HG03378 (cell line): ENCODE data around the gene CFAP119.

ENCODE experiments used
- ATAC-seq: cut with Tn5 transposase; IDR thresholded peaks from one replicate; pipeline ENCODE4 v1.9.1; 2021; ENCODE audit warnings: mild to moderate bottlenecking, moderate library complexity; ENCODE audit not compliant: unreplicated experiment

Gene CFAP119

DNA sequence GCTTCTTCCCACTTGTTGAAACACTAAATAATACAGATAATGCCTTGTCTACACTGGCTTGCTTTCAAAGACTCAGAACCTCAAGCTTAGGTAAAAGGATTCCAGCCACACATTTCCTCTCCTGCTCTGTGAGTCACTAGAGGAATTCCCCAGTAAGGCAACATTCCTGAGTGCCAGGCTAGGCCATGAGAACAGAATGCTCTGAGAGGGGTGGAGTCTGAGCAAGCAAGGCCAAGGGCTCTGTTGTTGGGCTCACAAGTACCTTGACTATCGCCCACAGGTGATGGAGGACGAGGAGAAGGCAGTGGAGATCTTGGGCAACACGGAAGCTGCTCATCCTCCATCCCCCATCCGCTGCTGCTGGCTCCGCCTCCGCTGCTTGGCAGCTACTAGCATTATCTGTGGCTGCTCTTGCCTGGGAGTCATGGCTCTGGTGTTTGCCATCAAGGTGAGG lies 20.4 kb downstream of the CFAP119 start:
- ATAC-seq: no peak

DNA sequence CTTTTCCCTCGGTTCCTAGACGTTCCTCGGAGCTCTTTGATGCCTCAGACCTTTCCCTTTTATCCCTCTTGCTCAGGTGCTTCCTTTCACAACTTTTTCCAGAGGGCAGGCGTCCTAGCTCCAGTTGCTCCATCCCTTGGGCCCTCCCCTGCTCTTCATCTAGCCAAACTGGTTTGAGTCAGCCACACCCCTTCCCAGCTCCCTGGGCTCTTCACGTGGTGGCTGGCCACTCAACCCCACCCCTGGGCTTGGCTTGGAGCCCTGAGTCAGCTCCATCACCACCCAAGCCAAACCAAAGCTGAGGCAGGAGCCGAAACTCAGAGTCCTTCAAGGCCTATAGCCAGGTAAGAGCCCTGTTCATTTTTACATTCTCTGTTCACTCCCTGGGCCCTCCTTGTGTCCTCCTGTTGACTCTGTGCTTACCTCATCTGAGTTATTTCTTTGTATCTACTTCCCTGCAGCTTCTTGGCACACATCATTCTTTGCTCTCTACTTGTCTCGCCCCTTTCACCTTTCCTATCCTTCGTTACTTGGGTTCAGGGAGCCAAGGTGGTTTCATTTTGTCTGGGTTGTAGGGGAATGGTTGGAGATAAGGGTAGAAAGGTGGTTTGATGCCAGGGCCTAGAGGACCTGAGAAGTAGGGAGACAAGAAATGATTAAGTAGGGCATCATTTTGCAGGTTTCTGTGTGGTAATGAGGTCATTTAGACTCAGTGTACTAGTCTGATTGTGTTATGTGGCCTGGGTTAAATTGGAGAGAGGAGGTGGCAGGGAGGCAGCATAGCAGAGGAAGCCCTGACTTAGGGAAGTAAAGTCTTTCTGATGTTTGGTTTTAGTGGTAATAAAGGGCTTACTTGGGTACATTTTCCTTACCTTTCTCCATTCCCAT lies 21.3 kb downstream of the CFAP119 start:
- no peak for ATAC-seq

DNA sequence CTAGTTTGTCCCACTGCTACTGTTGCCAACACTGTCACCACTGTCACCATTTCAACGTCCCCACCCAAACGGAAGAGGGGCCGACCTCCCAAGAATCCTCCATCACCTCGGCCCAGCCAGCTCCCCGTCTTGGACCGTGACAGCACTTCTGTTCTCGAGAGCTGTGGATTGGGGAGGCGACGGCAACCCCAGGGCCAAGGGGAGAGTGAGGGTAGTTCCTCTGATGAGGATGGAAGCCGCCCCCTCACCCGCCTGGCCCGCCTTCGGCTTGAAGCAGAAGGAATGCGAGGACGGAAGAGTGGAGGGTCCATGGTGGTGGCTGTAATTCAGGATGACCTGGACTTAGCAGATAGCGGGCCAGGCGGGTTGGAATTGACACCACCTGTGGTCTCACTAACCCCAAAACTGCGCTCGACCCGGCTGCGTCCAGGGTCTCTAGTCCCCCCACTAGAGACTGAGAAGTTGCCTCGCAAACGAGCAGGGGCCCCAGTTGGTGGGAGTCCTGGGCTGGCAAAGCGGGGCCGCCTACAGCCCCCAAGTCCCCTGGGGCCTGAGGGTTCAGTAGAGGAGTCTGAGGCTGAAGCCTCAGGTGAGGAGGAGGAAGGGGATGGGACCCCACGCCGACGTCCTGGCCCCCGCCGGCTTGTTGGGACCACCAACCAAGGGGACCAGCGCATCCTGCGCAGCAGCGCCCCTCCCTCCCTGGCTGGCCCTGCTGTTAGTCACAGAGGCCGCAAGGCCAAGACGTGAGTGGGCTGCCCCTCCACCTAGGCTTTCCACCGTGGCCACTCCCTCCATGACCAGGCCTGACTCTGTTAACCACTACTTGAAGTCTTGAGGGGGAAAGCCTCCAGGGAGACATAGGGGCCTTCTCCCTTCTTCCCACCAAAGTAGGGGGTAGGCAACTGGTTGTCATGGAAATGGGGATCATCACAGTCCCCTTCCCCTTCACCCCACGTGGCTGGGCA lies 22.6 kb downstream of the CFAP119 start:
- no peak for ATAC-seq

DNA sequence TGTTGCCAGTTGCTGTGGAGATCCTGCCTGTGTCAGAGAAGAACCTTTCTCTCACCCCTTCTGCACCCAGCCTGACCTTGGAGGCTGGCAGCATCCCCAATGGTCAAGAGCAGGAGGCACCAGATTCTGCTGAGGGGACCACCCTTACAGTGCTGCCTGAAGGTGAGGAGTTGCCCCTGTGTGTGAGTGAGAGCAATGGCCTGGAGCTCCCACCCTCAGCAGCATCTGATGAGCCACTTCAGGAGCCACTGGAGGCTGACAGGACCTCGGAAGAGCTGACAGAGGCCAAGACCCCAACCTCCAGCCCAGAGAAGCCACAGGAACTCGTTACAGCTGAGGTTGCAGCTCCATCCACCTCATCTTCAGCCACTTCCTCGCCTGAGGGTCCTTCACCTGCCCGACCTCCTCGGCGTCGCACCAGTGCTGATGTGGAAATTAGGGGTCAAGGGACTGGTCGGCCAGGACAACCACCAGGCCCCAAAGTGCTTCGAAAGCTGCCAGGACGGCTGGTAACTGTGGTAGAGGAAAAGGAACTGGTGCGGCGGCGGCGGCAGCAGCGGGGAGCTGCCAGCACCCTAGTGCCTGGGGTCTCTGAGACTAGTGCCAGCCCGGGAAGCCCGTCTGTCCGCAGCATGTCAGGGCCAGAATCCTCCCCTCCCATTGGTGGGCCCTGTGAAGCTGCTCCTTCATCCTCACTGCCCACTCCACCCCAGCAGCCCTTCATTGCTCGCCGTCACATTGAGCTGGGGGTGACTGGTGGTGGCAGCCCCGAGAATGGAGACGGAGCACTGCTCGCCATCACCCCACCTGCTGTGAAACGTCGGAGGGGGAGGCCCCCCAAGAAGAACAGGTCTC lies 23.8 kb downstream of the CFAP119 start:
- ATAC-seq: no peak

DNA sequence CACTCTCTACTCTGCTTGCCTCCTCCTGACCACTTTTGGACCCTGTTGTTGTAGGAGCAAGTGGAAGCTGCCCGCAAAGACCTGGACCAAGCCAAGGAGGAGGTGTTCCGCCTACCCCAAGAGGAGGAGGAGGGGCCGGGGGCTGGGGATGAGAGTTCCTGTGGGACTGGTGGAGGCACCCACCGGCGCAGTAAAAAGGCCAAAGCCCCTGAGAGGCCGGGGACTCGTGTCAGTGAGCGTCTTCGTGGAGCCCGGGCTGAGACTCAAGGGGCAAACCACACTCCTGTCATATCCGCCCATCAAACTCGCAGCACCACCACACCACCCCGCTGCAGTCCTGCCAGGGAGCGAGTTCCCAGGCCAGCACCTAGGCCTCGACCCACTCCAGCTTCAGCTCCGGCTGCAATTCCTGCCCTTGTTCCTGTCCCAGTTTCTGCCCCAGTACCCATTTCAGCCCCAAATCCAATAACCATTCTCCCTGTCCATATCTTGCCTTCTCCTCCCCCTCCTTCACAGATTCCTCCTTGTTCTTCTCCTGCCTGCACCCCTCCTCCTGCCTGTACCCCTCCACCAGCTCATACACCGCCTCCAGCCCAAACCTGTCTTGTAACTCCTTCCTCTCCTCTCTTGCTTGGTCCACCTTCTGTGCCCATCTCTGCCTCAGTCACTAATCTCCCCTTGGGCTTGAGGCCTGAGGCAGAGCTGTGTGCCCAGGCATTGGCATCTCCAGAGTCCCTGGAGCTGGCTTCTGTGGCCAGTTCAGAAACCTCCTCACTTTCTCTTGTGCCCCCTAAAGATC lies 24.7 kb downstream of the CFAP119 start:
- ATAC-seq: no peak

DNA sequence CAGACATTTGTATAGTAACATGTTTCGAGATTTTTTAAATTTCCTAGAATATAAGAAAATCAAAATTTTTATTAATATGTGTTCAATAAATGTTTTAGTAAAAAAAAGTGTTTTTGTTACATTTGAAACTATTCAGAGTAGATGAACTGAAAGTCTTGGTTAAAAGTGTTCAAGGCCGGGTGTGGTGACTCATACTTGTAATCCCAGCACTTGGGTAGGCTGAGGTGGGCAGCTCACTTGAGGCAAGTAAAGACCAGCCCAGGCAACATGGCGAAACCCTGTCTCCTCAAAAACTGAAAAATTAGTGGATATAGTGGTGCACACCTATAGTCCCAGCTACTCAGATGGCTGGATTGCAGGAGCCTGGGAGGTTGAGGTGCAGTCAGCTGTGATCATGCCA lies 30.5 kb downstream of the CFAP119 start:
- ATAC-seq: no peak

DNA sequence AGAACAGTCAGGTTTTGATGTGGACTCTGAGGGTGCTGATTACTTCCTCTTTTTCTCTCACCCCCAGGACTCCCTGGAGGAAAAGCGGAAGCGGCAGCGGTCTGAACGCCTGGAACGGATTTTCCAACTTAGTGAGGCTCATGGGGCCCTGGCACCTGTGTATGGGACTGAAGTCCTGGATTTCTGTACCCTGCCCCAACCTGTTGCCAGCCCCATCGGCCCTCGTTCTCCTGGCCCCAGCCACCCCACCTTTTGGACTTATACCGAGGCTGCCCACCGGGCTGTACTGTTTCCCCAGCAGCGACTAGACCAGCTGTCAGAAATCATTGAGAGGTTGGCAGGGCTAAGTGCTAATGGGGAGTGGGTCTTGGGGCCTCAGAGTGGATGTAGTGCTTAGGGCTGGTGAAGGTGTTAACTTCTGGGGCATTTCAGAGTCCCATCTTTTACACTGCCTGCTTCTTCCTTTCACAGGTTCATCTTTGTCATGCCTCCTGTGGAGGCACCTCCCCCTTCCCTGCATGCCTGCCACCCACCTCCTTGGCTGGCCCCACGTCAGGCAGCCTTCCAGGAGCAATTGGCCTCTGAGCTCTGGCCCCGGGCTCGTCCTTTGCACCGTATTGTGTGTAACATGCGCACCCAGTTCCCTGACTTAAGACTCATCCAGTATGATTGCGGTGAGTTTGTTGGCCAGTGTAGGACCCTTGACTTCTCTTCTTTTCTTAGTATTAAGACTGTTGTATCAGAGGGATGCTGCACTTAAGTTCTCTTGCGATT lies 32.8 kb downstream of the CFAP119 start:
- ATAC-seq: no peak

DNA sequence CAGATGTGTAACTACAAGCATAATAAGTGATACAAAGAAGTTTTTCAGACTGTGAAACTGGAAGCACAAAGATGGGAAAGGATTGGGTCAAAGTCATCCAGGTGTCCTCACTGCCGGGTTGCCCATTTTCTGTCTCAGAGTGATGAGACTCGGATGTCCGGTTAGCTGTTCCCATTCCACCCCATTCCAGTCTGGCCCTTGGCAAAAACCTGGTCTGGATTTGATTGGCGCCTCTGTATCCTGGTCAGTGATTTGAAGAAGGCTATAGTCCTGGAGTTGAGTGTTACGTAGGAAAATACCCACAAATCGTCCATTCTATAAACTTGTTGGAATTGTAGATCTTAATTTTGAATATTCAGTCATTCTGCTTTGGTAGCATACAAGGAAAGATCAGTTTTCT lies 33.5 kb downstream of the CFAP119 start:
- ATAC-seq: no peak

DNA sequence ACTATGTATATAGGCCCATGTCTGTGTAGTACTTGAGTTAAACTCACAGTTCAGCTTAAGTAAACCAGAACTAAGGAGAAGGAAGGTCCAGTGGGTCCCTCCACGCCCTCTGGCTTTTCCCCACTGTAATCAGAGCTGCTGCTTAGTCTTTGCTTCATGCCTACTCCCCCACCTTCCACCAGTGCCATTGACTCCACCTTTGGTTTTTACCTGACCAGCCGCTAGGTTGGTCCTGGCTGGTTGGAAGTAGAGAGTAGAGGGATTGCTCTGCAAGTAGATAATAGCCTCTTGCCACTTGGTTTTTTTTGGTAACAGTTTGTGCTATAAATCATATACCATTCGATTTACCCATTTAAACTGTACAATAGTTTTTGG lies 36.5 kb downstream of the CFAP119 start:
- no peak for ATAC-seq

DNA sequence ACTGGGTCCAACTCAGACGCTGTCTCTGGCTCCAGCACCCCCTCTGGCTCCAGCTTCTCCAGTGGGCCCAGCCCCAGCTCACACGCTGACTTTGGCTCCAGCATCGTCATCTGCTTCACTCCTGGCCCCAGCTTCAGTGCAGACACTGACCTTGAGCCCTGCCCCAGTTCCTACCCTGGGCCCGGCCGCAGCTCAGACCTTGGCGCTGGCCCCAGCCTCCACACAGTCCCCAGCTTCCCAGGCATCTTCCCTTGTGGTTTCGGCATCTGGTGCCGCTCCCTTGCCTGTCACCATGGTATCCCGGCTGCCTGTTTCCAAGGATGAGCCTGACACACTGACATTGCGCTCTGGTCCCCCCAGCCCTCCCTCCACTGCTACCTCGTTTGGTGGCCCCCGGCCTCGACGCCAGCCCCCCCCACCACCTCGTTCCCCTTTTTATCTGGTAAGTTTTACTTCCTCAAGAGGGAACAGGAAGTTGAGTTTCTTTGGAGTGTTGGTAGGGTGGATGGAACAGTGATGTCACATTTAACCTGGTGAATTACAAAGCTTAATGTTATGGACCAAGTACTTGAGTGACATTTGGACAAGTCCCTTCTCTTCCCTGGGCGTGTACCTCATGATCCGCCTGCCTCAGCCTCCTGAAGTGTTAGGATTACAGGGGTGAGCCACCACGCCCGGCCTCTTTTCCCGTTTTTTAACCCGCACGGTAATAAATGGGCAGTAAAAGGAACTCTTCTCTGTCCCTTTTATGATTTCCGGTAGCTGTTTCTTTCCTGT lies 37.0 kb downstream of the CFAP119 start:
- ATAC-seq: no peak

DNA sequence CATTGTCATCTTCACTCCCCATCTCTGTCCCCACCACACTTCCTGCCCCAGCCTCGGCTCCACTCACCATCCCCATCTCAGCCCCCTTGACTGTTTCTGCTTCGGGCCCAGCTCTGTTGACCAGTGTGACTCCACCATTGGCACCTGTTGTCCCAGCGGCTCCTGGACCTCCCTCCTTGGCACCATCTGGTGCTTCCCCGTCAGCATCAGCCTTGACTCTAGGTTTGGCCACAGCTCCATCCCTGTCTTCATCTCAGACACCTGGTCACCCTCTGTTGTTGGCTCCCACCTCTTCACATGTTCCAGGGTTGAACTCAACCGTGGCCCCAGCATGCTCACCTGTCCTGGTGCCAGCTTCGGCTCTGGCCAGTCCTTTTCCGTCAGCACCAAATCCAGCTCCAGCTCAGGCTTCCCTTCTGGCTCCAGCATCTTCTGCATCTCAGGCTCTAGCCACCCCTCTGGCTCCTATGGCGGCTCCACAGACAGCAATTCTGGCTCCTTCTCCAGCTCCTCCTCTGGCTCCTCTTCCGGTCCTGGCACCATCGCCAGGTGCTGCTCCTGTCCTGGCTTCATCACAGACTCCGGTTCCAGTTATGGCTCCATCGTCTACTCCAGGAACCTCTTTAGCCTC lies 38.0 kb downstream of the CFAP119 start:
- no peak for ATAC-seq

DNA sequence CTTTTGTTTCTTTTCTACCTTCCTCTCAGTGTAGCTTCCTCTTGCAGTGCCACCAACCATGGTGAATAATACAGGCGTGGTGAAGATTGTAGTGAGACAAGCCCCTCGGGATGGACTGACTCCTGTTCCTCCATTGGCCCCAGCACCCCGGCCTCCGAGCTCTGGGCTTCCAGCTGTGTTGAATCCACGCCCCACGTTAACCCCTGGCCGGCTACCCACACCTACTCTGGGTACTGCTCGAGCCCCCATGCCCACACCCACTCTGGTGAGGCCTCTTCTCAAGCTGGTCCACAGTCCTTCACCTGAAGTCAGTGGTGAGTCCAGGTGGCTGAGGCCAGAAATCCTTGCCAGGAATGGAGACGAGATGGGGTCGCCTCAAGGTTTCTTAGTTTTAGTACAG lies 38.9 kb downstream of the CFAP119 start:
- no peak for ATAC-seq

DNA sequence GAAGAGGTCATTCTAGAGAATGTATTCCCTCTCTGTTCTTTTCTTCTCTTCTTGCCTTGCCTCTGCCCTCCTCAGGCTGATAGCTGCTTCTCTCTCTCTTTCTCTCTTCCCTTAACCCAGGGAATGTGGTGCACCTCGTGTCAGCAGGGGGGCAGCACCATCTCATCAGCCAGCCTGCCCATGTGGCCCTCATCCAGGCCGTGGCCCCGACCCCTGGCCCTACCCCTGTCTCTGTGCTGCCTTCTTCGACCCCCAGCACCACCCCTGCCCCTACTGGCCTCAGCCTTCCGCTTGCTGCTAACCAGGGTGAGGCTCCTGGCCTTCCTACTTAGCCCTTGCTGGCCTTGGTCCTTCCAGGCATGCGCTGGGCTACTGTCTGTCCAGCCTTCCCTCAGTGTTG lies 39.4 kb downstream of the CFAP119 start:
- no peak for ATAC-seq

DNA sequence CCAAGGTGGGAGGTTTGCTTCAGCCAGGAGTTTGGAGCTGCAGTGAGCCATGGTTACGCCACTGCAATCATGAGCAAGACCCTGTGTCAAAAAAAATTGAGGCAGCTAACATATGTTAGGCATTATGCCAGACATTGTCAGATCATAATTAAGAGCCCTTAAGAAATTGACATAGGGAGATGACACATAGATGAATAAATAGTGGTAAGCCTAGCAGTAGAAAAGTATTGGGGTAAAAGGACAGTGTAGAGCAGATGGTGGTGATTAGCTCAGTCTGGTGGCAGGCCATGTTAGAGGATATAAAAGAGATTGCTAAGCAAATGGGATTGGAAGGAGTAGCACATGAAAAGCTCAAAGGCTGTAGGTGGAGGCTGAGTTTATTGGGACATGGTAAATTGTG lies 40.3 kb downstream of the CFAP119 start:
- no peak for ATAC-seq

DNA sequence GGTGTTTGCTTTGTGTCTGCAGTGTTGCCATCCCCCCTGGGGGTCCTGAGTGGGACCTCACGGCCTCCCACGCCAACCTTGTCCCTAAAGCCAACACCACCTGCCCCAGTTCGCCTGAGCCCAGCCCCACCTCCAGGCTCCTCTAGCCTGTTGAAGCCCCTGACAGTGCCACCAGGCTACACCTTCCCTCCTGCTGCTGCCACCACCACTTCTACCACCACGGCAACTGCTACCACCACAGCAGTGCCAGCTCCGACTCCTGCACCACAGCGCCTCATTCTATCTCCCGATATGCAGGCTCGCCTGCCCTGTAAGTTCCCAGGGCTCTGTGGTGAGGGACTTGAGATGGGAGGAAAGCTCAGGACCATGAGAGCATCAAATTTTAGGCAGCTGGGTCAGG lies 40.7 kb downstream of the CFAP119 start:
- no peak for ATAC-seq

DNA sequence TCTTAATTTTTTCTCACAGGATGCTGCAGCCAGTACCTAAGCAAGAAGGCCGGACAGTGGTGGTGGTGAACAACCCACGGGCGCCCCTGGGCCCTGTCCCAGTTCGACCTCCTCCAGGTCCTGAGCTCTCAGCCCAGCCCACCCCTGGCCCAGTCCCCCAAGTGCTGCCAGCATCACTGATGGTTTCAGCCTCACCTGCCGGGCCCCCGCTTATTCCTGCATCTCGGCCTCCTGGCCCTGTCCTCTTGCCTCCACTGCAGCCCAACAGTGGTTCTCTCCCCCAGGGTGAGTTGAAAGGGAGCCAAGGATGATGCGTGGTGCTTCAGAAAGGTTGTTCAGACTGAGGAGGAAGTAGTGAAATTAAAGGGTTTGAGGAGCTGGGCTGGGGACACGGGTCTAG lies 41.2 kb downstream of the CFAP119 start:
- no peak for ATAC-seq

DNA sequence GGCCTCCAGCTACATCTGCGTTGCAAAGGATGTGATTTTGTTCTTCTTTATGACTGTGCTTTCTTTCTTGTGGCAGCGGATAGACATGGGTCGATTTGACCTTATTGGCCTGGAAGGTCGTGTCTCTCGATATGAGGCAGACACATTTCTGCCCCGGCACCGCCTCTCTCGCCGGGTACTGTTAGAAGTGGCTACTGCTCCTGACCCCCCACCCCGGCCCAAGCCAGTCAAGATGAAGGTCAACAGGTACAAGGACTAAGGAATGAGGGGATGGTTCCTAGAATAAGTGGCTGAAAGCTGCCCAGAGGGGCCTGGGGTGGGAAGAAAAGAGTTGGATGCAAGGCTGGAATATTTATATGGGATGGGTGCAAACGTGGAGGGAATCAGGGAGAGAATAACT lies 41.8 kb downstream of the CFAP119 start:
- no peak for ATAC-seq
